Stomach (tissue), 9 donors: ENCODE data around the gene SNRNP40. TPM values are rescaled to one million over a fixed set of nuclear protein-coding genes. Genes with fewer than 3 reads are reported as not detected.

Experiments used
- DNase-seq, 2 donors: peaks; one replicate each; pipeline versions ENCODE4 v3.0.0 to v3.0.0-alpha.2; 2013 to 2019
- H3K27ac ChIP-seq, 5 donors: fragments of 200-600 bp in 4 of 5; sonication (generic) in 4 of 5; one replicate each; pipeline ENCODE4 v1.5.1; 2013 to 2019; ENCODE audit warnings: mild to moderate bottlenecking in 1 of 5, moderate library complexity in 1 of 5
- H3K27me3 ChIP-seq, 3 donors: fragments of 200-600 bp; sonication (generic); one replicate each; pipeline ENCODE4 v1.5.1; 2017 to 2019; ENCODE audit warnings: mixed run types in 1 of 3
- H3K36me3 ChIP-seq, 4 donors: fragments of 200-600 bp; sonication (generic); 1 replicate in 3 of 4; 2 replicates in 1 of 4; pipeline ENCODE4 v1.5.1; 2016 to 2019
- H3K4me1 ChIP-seq, 4 donors: fragments of 200-600 bp; sonication (generic); one replicate each; pipeline ENCODE4 v1.5.1; 2016 to 2019
- H3K4me3 ChIP-seq, 4 donors: fragments of 200-600 bp; sonication (generic) in 3 of 4; one replicate each; pipeline ENCODE4 v1.5.1; 2016 to 2019; ENCODE audit warnings: mild to moderate bottlenecking in 1 of 4
- H3K9me3 ChIP-seq, 4 donors: fragments of 200-600 bp; sonication (generic); one replicate each; pipeline ENCODE4 v1.5.1; 2016 to 2019
- EP300 ChIP-seq: sonication (generic); formaldehyde crosslinking; IDR thresholded peaks from one replicate; pipeline ENCODE4 v1.6.1; 2017; ENCODE audit warnings: antibody characterized with exemption
- POLR2A ChIP-seq, 4 donors: fragments of 450-650 bp; IDR thresholded peaks; one replicate each; pipeline ENCODE4 v1.6.1; 2016; ENCODE audit warnings: antibody characterized with exemption in 4 of 4, control low read depth in 2 of 4, mild to moderate bottlenecking in 1 of 4, moderate library complexity in 1 of 4
- POLR2AphosphoS5 ChIP-seq, 3 donors: sonication (generic); formaldehyde crosslinking; IDR thresholded peaks; one replicate each; pipeline ENCODE4 v1.6.1; 2016; ENCODE audit warnings: antibody characterized with exemption in 3 of 3
- WGBS, 5 donors: extraction: QIAGEN DNeasy Blood & Tissue Kit in 3 of 5; methylation state at CpG; one replicate each; pipeline versions ENCODE4 v1.1.5 to v1.1.7; 2013 to 2018; 5-methylcytosine and 5-hydroxymethylcytosine counted together
- intact Hi-C: fragments of 100-400 bp; cut with DNase I; formaldehyde crosslinking; loops from one replicate; pipeline ENCODE4 v1.15.1; 2023; ENCODE audit warnings: low total_unique reads
- polyA plus RNA-seq, 3 donors: library from polyadenylated mRNA; stranded (reverse); fragments of 200-250 nt; gene quantifications; one replicate each; pipeline ENCODE4 v1.2.3, GENCODE V29; 2013
- total RNA-seq, 5 donors: library from RNA; depleted of rRNA; stranded (reverse); fragments of >200 nt; gene quantifications; one replicate each; pipeline versions ENCODE4 v1.1.0 to v1.2.3, GENCODE V29; 2014 to 2016
- TF ChIP-seq, protein P1 (sequence below), 7 experiments: fragments of 450-650 bp in 4 of 7; fragments of 200-600 bp in 3 of 7; sonication (generic) in 3 of 7; IDR thresholded peaks; one replicate each; pipeline ENCODE4 v1.5.1; 2016 to 2019; ENCODE audit warnings: antibody characterized with exemption in 7 of 7, control low read depth in 2 of 7, mild to moderate bottlenecking in 1 of 7
- donor health status: healthy with polysubstance abuse.
- donor health status: Bipolar disorder and iron deficiency.
- donor health status: healthy.

Gene SNRNP40
- total and polyA plus RNA-seq, 8 donors, result 1.8 to 100 (median 19.5) TPM

DNA sequence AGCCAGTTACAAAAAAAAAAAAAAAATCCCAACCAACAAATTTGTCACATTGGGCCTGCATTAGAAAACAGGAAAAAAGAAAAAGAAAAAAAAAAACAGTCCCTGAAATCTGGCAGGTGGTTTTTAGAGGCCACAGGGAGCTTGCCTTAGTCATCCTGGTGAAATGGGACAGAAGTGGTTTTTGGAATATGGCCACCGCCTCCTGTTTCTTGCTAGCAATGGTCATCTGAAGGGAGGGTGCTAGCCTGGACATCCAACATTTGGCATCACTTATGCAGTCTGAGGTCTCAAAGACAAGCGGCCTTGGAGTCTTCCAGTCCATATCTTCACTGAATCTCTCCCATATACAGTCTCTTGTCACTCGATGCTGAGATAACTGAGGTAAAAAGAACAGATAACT, 36.8 kb downstream of the SNRNP40 start:
- TF ChIP-seq POLR2A (IDR thresholded peaks at IDR 0.05) (no peak), POLR2AphosphoS5 (IDR thresholded peaks at IDR 0.05) (no peak), EP300 (no peak)
- Histone ChIP-seq H3K4me1 (no peaks in the 10 kb centered on the region), H3K9me3 (no peaks in the 10 kb centered on the region), H3K4me3 (no peak overlapping the region), H3K27ac (no peak overlapping the region), H3K27me3 (no peaks in the 10 kb centered on the region), H3K36me3 (peaks cover 48 to 84% (median 81%) of the 10 kb centered on the region in 4 donors)
- intact Hi-C loops, result no loop called here
- 84 to 94% (median 89%) methylated on average over 3 of the region's 3 CpGs for WGBS, 5 donors
- DNase-seq, result no peak

DNA sequence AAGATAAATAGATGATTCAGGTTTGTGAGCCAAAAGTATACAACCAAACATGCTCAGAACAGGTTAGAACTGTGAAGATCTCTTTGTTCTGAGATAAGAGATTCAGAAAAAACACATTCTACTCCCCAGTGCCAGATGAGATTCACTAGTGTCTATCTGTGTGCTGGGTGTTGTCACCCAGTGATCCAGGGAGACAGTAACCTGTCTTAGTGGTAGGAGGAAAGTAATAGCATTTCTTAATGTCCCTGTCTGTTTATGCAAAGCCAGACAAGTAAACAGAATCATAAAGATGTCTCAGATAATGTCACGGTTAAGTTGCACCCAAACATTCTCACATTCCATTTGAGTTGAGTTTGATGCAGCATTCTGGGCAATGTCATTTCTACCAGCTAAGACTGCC, 38.0 kb downstream of the SNRNP40 start:
- Histone ChIP-seq H3K36me3 (peaks cover 47 to 73% (median 70%) of the 10 kb centered on the region in 4 donors), H3K27me3 (no peaks in the 10 kb centered on the region), H3K27ac (no peak overlapping the region), H3K4me3 (no peak overlapping the region), H3K4me1 (no peaks in the 10 kb centered on the region), H3K9me3 (no peaks in the 10 kb centered on the region)
- intact Hi-C loops, result no loop called here
- DNase-seq, result no peak
- TF ChIP-seq EP300 (no peak), POLR2A (IDR thresholded peaks at IDR 0.05) (no peak), POLR2AphosphoS5 (IDR thresholded peaks at IDR 0.05) (no peak)
- TF ChIP-seq, protein P1, sequence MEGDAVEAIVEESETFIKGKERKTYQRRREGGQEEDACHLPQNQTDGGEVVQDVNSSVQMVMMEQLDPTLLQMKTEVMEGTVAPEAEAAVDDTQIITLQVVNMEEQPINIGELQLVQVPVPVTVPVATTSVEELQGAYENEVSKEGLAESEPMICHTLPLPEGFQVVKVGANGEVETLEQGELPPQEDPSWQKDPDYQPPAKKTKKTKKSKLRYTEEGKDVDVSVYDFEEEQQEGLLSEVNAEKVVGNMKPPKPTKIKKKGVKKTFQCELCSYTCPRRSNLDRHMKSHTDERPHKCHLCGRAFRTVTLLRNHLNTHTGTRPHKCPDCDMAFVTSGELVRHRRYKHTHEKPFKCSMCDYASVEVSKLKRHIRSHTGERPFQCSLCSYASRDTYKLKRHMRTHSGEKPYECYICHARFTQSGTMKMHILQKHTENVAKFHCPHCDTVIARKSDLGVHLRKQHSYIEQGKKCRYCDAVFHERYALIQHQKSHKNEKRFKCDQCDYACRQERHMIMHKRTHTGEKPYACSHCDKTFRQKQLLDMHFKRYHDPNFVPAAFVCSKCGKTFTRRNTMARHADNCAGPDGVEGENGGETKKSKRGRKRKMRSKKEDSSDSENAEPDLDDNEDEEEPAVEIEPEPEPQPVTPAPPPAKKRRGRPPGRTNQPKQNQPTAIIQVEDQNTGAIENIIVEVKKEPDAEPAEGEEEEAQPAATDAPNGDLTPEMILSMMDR (IDR thresholded peaks at IDR 0.05), result no peak
- 73 to 94% (median 89%) methylated on average over 1 of the region's 1 CpG for WGBS, 5 donors

DNA sequence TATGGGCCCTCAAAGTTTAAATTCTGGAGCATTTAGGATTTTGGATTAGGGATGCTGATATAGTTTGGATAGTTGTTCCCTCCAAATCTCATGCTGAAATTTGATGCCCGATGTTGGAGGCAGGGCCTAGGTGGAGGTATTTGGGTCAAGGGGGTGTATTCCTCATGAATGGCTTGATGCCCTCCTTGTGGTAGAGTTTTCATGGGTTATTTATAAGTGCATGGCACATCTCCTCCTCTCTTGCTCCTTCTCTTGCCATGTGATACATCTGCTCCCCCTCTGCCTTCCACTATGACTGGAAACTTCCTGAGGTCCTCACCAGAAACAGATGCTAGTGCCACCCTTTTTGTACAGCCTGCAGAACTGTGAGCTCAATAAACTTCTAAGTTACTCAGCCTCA, 39.4 kb downstream of the SNRNP40 start:
- Histone ChIP-seq H3K36me3 (peaks cover 42 to 62% (median 58%) of the 10 kb centered on the region in 4 donors), H3K9me3 (no peaks in the 10 kb centered on the region), H3K4me3 (no peak overlapping the region), H3K4me1 (no peaks in the 10 kb centered on the region), H3K27me3 (no peaks in the 10 kb centered on the region), H3K27ac (no peak overlapping the region)
- intact Hi-C loops, result no loop called here
- TF ChIP-seq POLR2A (IDR thresholded peaks at IDR 0.05) (no peak), EP300 (no peak), POLR2AphosphoS5 (IDR thresholded peaks at IDR 0.05) (no peak)
- TF ChIP-seq, protein P1 (IDR thresholded peaks at IDR 0.05), result no peak
- 82 to 100% (median 94%) methylated on average over 1 of the region's 1 CpG for WGBS, 5 donors
- DNase-seq, result no peak

DNA sequence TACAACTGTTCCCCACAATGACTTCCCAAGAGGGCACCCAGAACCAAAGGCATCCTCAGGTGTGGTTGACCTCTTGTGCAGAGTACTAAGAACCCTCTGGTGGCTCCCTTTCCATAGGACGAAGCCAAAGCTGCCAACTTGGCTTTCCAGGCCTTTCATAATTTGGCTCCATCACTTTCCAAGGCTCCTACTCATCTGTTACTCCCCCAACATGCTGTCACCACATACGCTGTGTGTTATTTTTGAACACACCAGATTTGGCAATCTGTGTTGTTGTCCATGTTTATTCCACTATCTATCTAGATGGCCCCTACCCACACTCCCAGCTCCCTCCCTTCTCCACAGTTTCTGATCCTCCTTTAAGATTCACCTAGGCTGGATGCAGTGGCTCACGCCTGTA, 46.7 kb downstream of the SNRNP40 start:
- Histone ChIP-seq H3K9me3 (no peaks in the 10 kb centered on the region), H3K27me3 (no peaks in the 10 kb centered on the region), H3K36me3 (no peaks in the 10 kb centered on the region), H3K4me1 (no peaks in the 10 kb centered on the region), H3K4me3 (no peak overlapping the region), H3K27ac (no peak overlapping the region)
- no peak for DNase-seq
- TF ChIP-seq, protein P1 (IDR thresholded peaks at IDR 0.05), result no peak
- TF ChIP-seq POLR2AphosphoS5 (IDR thresholded peaks at IDR 0.05), result no peak
- TF ChIP-seq POLR2A (IDR thresholded peaks at IDR 0.05), result no peak
- 88 to 96% (median 90%) methylated on average over 3 of the region's 3 CpGs for WGBS, 5 donors
- intact Hi-C loops, result no loop called here

DNA sequence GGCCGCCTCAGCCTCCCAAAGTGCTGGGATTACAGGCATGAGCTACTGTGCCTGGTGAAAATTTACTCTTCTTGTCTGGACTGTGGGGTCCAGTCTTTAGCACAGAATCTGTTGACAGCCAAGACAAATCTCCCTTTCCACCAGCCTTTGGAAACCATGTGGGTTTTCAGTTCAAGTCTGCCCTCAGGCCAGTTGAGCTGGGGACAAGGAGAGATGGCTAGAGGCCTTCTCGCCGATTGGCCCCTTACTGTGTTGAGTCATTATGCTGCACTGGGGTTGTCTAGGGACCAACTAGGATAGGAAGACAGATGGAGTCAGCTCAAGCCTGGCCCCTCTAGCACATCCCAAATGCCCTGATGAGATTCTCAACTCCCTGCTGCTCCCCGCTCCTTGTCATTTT, 48.3 kb downstream of the SNRNP40 start:
- intact Hi-C loops, result no loop called here
- Histone ChIP-seq H3K27ac (no peak overlapping the region), H3K4me3 (no peak overlapping the region), H3K27me3 (no peaks in the 10 kb centered on the region), H3K9me3 (no peaks in the 10 kb centered on the region), H3K36me3 (no peaks in the 10 kb centered on the region), H3K4me1 (no peaks in the 10 kb centered on the region)
- WGBS, 5 donors, result 88 to 100% (median 94%) methylated on average over 4 of the region's 4 CpGs
- no peak for DNase-seq
- no peak for TF ChIP-seq POLR2AphosphoS5 (IDR thresholded peaks at IDR 0.05)
- TF ChIP-seq, protein P1 (IDR thresholded peaks at IDR 0.05), result no peak
- no peak for TF ChIP-seq POLR2A (IDR thresholded peaks at IDR 0.05)
- no peak for TF ChIP-seq EP300
